SH-SY5Y (cell line): ENCODE measurements around the gene TRMO.

Experiments
- GATA2 ChIP-seq: IDR thresholded peaks from 2 replicates; pipeline ENCODE4 v1.6.1; 2011; ENCODE audit warnings: mild to moderate bottlenecking, low read depth, low read length
- GATA3 ChIP-seq: IDR thresholded peaks from 2 replicates; pipeline ENCODE4 v1.6.1; 2011; ENCODE audit warnings: low read depth, mild to moderate bottlenecking, low read length, moderate library complexity

DNA sequence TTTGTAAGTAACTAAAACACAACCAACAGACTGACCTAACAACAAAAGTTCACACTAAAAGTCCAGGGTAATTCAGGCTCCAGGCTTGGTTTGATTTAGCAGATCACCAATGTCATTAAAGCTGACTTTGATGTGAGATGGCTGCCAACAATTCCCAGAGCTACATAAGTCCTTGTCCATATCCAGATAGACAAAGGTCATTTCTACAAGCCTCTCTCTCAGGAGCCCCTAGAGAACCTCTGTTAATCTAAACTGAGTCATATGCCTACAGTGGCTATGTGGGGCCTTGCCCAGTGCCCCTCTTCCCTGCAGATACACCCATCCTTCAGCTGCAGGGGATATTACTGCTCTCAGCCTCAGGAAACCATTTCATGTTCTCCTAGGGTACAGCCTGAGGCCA lies 42.6 kb upstream of the TRMO start:
- TF ChIP-seq GATA2 = no peak
- no peak for TF ChIP-seq GATA3
